Right renal cortex interstitium (tissue), 3 donors: Measurements from ENCODE around the gene BAZ1B. TPM values are rescaled to one million over a fixed set of nuclear protein-coding genes. Genes with fewer than 3 reads are reported as not detected.
"Not testable (repeated sequence)": the region's sequence is repeated elsewhere in the genome, so short reads cannot be mapped to it uniquely, and the experiment has no call there.

Source experiments
- DNase-seq, 3 donors: peaks; one replicate each; pipeline ENCODE4 v3.0.0-alpha.2; 2013; ENCODE audit warnings: low read depth in 3 of 3, low spot score in 2 of 3
- polyA plus RNA-seq, 3 donors: library from polyadenylated mRNA; unstranded; fragments of 120-200 nt; gene quantifications; one replicate each; pipeline ENCODE4 v1.2.1, GENCODE V29; 2013; ENCODE audit not compliant: insufficient read length in 3 of 3

Gene BAZ1B
- polyA plus RNA-seq, 3 donors = 76.6 to 86.0 (median 80.5) TPM

- DNase-seq = no peak
Measured at GRCh38 chr7:73547841-73548240, 25.7 kb upstream of the BAZ1B start.

GRCh38 chr7:73544678-73545077 lies 22.6 kb upstream of the BAZ1B start:
- DNase-seq = no peak

GRCh38 chr7:73541722-73542121 lies 19.6 kb upstream of the BAZ1B start:
- no peak for DNase-seq

GRCh38 chr7:73539709-73540108 lies 17.6 kb upstream of the BAZ1B start:
- no peak for DNase-seq

GRCh38 chr7:73538510-73538909 lies 16.4 kb upstream of the BAZ1B start:
- not testable (repeated sequence) for DNase-seq

- DNase-seq = no peak
Measured at GRCh38 chr7:73537051-73537450, 15.0 kb upstream of the BAZ1B start.

GRCh38 chr7:73536479-73536878 lies 14.4 kb upstream of the BAZ1B start:
- DNase-seq = no peak

GRCh38 chr7:73535918-73536317 lies 13.8 kb upstream of the BAZ1B start:
- not testable (repeated sequence) for DNase-seq

- no peak for DNase-seq
Measured at GRCh38 chr7:73533742-73534141, 11.6 kb upstream of the BAZ1B start.

GRCh38 chr7:73532224-73532623 lies 10.1 kb upstream of the BAZ1B start:
- DNase-seq = no peak

GRCh38 chr7:73530800-73531199 lies 8.7 kb upstream of the BAZ1B start:
- no peak for DNase-seq

GRCh38 chr7:73526896-73527821 lies 5.1 kb upstream of the BAZ1B start:
- no peak for DNase-seq

- DNase-seq = not testable (repeated sequence)
Measured at GRCh38 chr7:73526158-73526494, 4.0 kb upstream of the BAZ1B start.

- DNase-seq = peak in 1 of 3 donors; percentile 51
Measured at GRCh38 chr7:73521636-73522104, 423 bp downstream of the BAZ1B start.

GRCh38 chr7:73520673-73521635 lies 1.1 kb downstream of the BAZ1B start:
- no peak for DNase-seq

- no peak for DNase-seq
Measured at GRCh38 chr7:73519867-73520672, 2.0 kb downstream of the BAZ1B start.

GRCh38 chr7:73518470-73518869 lies 3.6 kb downstream of the BAZ1B start:
- no peak for DNase-seq

GRCh38 chr7:73517241-73517995 lies 4.7 kb downstream of the BAZ1B start:
- no peak for DNase-seq

- no peak for DNase-seq
Measured at GRCh38 chr7:73515178-73515577, 6.9 kb downstream of the BAZ1B start.
